Mesenchymal stem cell (in vitro differentiated cells and primary cell): ENCODE data around the gene MGMT.
A peak's percentile ranks its signal among the peaks of the same experiment; 100 is the strongest.

Experiments
- DNase-seq: peaks from one replicate; pipeline ENCODE4 v3.0.0-alpha.2; 2013
- H2AFZ ChIP-seq: one replicate; pipeline ENCODE4 v1.6.1; 2013; ENCODE audit warnings: low read depth, mild to moderate bottlenecking, control low read depth, inconsistent platforms, low read length, moderate library complexity
- H2AK5ac ChIP-seq: 2 replicates; pipeline ENCODE4 v1.6.1; 2013; ENCODE audit warnings: low read length, moderate library complexity, mild to moderate bottlenecking, inconsistent platforms; ENCODE audit not compliant: severe bottlenecking
- H2BK120ac ChIP-seq: one replicate; pipeline ENCODE4 v1.6.1; 2013; ENCODE audit warnings: low read depth, mild to moderate bottlenecking, inconsistent platforms, low read length, moderate library complexity
- H2BK12ac ChIP-seq, 2 experiments: one replicate each; pipeline ENCODE4 v1.6.1; 2013; ENCODE audit warnings: inconsistent platforms in 2 of 2, low read length in 2 of 2, mild to moderate bottlenecking in 2 of 2, moderate library complexity in 2 of 2, control low read depth in 1 of 2
- H2BK15ac ChIP-seq: one replicate; pipeline ENCODE4 v1.6.1; 2013; ENCODE audit warnings: mild to moderate bottlenecking, low read depth, inconsistent platforms; ENCODE audit not compliant: poor library complexity, severe bottlenecking
- H2BK5ac ChIP-seq: 2 replicates; pipeline ENCODE4 v1.6.1; 2013; ENCODE audit warnings: low read depth, mild to moderate bottlenecking, low read length, control low read depth, inconsistent platforms; ENCODE audit not compliant: poor library complexity, severe bottlenecking
- H3K14ac ChIP-seq, 2 experiments: one replicate each; pipeline ENCODE4 v1.6.1; 2013; ENCODE audit warnings: inconsistent platforms in 2 of 2, low read length in 2 of 2, control low read depth in 1 of 2, mild to moderate bottlenecking in 1 of 2, moderate library complexity in 1 of 2
- H3K18ac ChIP-seq, 2 experiments: one replicate each; pipeline ENCODE4 v1.6.1; 2013; ENCODE audit warnings: inconsistent platforms in 2 of 2, low read length in 2 of 2, control low read depth in 1 of 2, low read depth in 1 of 2, mild to moderate bottlenecking in 1 of 2
- H3K23ac ChIP-seq, 2 experiments: one replicate each; pipeline ENCODE4 v1.6.1; 2013; ENCODE audit warnings: inconsistent platforms in 2 of 2, low read length in 2 of 2, mild to moderate bottlenecking in 2 of 2, moderate library complexity in 2 of 2, control low read depth in 1 of 2
- H3K27ac ChIP-seq: 2 replicates; pipeline ENCODE4 v1.5.1; 2013; ENCODE audit warnings: mild to moderate bottlenecking, moderate library complexity, low read length, control low read depth, inconsistent platforms; ENCODE audit not compliant: poor library complexity, severe bottlenecking
- H3K27me3 ChIP-seq, 2 experiments: 2 replicates each; pipeline versions ENCODE4 v1.6.1 to v1.7.0; 2013; ENCODE audit warnings: low read length in 2 of 2, mild to moderate bottlenecking in 2 of 2, moderate library complexity in 2 of 2, control low read depth in 1 of 2, inconsistent platforms in 1 of 2; ENCODE audit not compliant: control insufficient read depth in 1 of 2, insufficient read depth in 1 of 2
- H3K36me3 ChIP-seq, 2 experiments: 2 replicates each; pipeline versions ENCODE4 v1.6.1 to v1.7.0; 2013; ENCODE audit warnings: low read length in 2 of 2, control low read depth in 1 of 2, inconsistent platforms in 1 of 2, low read depth in 1 of 2, mild to moderate bottlenecking in 1 of 2; ENCODE audit not compliant: insufficient read depth in 2 of 2, control insufficient read depth in 1 of 2
- H3K4ac ChIP-seq, 2 experiments: one replicate each; pipeline ENCODE4 v1.6.1; 2013; ENCODE audit warnings: inconsistent platforms in 2 of 2, low read length in 2 of 2, mild to moderate bottlenecking in 2 of 2, moderate library complexity in 2 of 2, control low read depth in 1 of 2, low read depth in 1 of 2
- H3K4me1 ChIP-seq: 2 replicates; pipeline ENCODE4 v1.6.1; 2013; ENCODE audit warnings: low read depth, low read length, control low read depth; ENCODE audit not compliant: control insufficient read depth, insufficient read depth
- H3K4me2 ChIP-seq: 2 replicates; pipeline ENCODE4 v1.6.1; 2013; ENCODE audit warnings: low read length, mild to moderate bottlenecking, inconsistent platforms; ENCODE audit not compliant: poor library complexity, severe bottlenecking
- H3K4me3 ChIP-seq, 2 experiments: 2 replicates each; pipeline versions ENCODE4 v1.5.1 to v1.7.0; 2013; ENCODE audit warnings: low read length in 2 of 2, mild to moderate bottlenecking in 2 of 2, control low read depth in 1 of 2, low read depth in 1 of 2; ENCODE audit not compliant: insufficient read depth in 1 of 2
- H3K79me1 ChIP-seq: replicated peaks from 2 replicates; pipeline ENCODE4 v1.6.1; 2013; ENCODE audit warnings: mild to moderate bottlenecking, control low read depth, low read length, inconsistent platforms; ENCODE audit not compliant: poor library complexity, severe bottlenecking
- H3K9ac ChIP-seq: 2 replicates; pipeline ENCODE4 v1.7.0; 2013; ENCODE audit warnings: mild to moderate bottlenecking, low read length, moderate library complexity
- H3K9me3 ChIP-seq: 2 replicates; pipeline ENCODE4 v1.7.0; 2013; ENCODE audit warnings: mild to moderate bottlenecking, low read length; ENCODE audit not compliant: control insufficient read depth
- H4K8ac ChIP-seq: one replicate; pipeline ENCODE4 v1.6.1; 2013; ENCODE audit warnings: inconsistent platforms, mild to moderate bottlenecking, low read length, moderate library complexity
- H4K91ac ChIP-seq: one replicate; pipeline ENCODE4 v1.6.1; 2013; ENCODE audit warnings: mild to moderate bottlenecking, low read length, inconsistent platforms
- WGBS: methylation state at CpG from one replicate; pipeline ENCODE4 v1.1.7; 2013; ENCODE audit warnings: mixed read lengths; 5-methylcytosine and 5-hydroxymethylcytosine counted together

MGMT gene

GRCh38 chr10:129662426-129662825 is 195.4 kb downstream of the MGMT start:
- Histone ChIP-seq H3K79me1 (peaks cover 2% of the 10 kb centered on the region), H4K8ac (no peak overlapping the region), H3K4ac (no peak overlapping the region), H3K23ac (no peak overlapping the region), H3K14ac (no peak overlapping the region), H3K4me2 (no peak overlapping the region), H3K4me1 (peaks cover 2% of the 10 kb centered on the region), H2BK5ac (no peak overlapping the region), H2AK5ac (no peak overlapping the region), H3K27ac (no peak overlapping the region), H3K27me3 (no peaks in the 10 kb centered on the region), H3K36me3 (no peaks in the 10 kb centered on the region), H3K4me3 (no peak overlapping the region), H2BK120ac (no peak overlapping the region), H3K18ac (no peak overlapping the region), H2AFZ (no peak overlapping the region), H2BK12ac (no peak overlapping the region), H3K9me3 (peaks cover 7% of the 10 kb centered on the region), H2BK15ac (no peak overlapping the region), H4K91ac (no peak overlapping the region), H3K9ac (no peak overlapping the region)
- DNase-seq = no peak
- WGBS = 92% methylated on average over 5 of the region's 5 CpGs

- no peak overlapping the region for H2BK12ac ChIP-seq
- H4K8ac ChIP-seq = no peak overlapping the region
- no peak overlapping the region for H2BK15ac ChIP-seq
- no peak overlapping the region for H3K18ac ChIP-seq
- H2AK5ac ChIP-seq = no peak overlapping the region
- H3K23ac ChIP-seq = no peak overlapping the region
- no peak overlapping the region for H2BK5ac ChIP-seq
- no peak overlapping the region for H2AFZ ChIP-seq
- WGBS = no CpG with 5 or more reads among the region's 1 CpG
- peaks cover 18% of the 10 kb centered on the region for H3K9me3 ChIP-seq
- H3K4me3 ChIP-seq = peak overlapping the region in 1 of 2 experiments; percentile 14
- H3K4me1 ChIP-seq = no peaks in the 10 kb centered on the region
- no peaks in the 10 kb centered on the region for H3K27me3 ChIP-seq
- H3K4me2 ChIP-seq = no peak overlapping the region
- no peak overlapping the region for H3K14ac ChIP-seq
- no peak overlapping the region for H4K91ac ChIP-seq
- no peak for DNase-seq
- peaks cover 0 to 3% of the 10 kb centered on the region in 2 experiments for H3K36me3 ChIP-seq
- no peaks in the 10 kb centered on the region for H3K79me1 ChIP-seq
- no peak overlapping the region for H2BK120ac ChIP-seq
- H3K27ac ChIP-seq = no peak overlapping the region
- H3K9ac ChIP-seq = no peak overlapping the region
- H3K4ac ChIP-seq = no peak overlapping the region
Measured at GRCh38 chr10:129670124-129670523, 203.1 kb downstream of the MGMT start.

- no peak overlapping the region for H2BK15ac ChIP-seq
- H3K9ac ChIP-seq = no peak overlapping the region
- peaks cover 0 to 7% of the 10 kb centered on the region in 2 experiments for H3K36me3 ChIP-seq
- WGBS = 78% methylated on average over 4 of the region's 4 CpGs
- no peak overlapping the region for H3K18ac ChIP-seq
- H3K79me1 ChIP-seq = peaks cover 3% of the 10 kb centered on the region
- no peak overlapping the region for H3K4ac ChIP-seq
- no peak overlapping the region for H4K91ac ChIP-seq
- H2AK5ac ChIP-seq = no peak overlapping the region
- no peak overlapping the region for H2BK5ac ChIP-seq
- no peak overlapping the region for H2BK12ac ChIP-seq
- no peak for DNase-seq
- H3K14ac ChIP-seq = no peak overlapping the region
- peaks cover 2% of the 10 kb centered on the region for H3K4me1 ChIP-seq
- H3K27me3 ChIP-seq = no peaks in the 10 kb centered on the region
- H3K4me2 ChIP-seq = no peak overlapping the region
- no peak overlapping the region for H3K27ac ChIP-seq
- no peak overlapping the region for H4K8ac ChIP-seq
- H3K23ac ChIP-seq = no peak overlapping the region
- no peak overlapping the region for H3K4me3 ChIP-seq
- H2BK120ac ChIP-seq = no peak overlapping the region
- peaks cover 18% of the 10 kb centered on the region for H3K9me3 ChIP-seq
- no peak overlapping the region for H2AFZ ChIP-seq
Measured at GRCh38 chr10:129673292-129673691, 206.3 kb downstream of the MGMT start.

- Histone ChIP-seq H3K4me1 (peaks cover 2% of the 10 kb centered on the region), H2BK120ac (no peak overlapping the region), H2BK5ac (no peak overlapping the region), H4K91ac (no peak overlapping the region), H3K23ac (no peak overlapping the region), H3K36me3 (peaks cover 0 to 7% of the 10 kb centered on the region in 2 experiments), H3K14ac (no peak overlapping the region), H3K4me2 (no peak overlapping the region), H3K4me3 (no peak overlapping the region), H3K9me3 (peaks cover 13% of the 10 kb centered on the region), H2BK12ac (no peak overlapping the region), H3K18ac (no peak overlapping the region), H3K27me3 (no peaks in the 10 kb centered on the region), H3K79me1 (peaks cover 3% of the 10 kb centered on the region), H4K8ac (no peak overlapping the region), H3K4ac (no peak overlapping the region), H3K9ac (no peak overlapping the region), H3K27ac (no peak overlapping the region), H2AK5ac (no peak overlapping the region), H2BK15ac (no peak overlapping the region), H2AFZ (no peak overlapping the region)
- no peak for DNase-seq
- WGBS = 94% methylated on average over 17 of the region's 17 CpGs
Measured at GRCh38 chr10:129675027-129675769, 208.2 kb downstream of the MGMT start.
